ENCODE measurements around the gene CPEB4.

Gene CPEB4

DNA sequence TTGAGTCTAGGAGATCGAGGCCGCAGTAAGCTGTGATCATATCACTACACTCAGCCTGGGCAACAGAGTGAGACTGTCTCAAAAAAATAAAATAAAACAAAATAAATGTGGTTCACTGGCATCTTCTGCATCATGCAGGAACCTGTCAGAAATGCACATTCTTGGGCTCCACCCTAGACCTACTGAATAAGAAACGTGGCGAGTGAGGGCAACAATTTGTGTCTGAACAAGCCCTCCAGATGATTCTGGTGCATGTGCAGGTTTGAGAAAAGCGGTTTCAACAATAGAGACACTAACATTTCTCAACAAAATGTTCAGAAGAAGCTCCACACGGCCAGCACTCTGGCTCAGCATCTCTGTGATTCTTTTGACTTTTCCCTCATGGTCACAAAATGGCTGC, 42.8 kb upstream of the CPEB4 start:
- no peak for TF ChIP-seq CTCF (IDR thresholded peaks at IDR 0.05; ENCODE audit: low read depth, low read length)
- Histone ChIP-seq H3K27me3 (ENCODE audit: insufficient read depth, low read depth, severe bottlenecking) (no peaks in the 10 kb centered on the region), H3K36me3 (no peaks in the 10 kb centered on the region), H3K27ac (no peak overlapping the region), H3K4me3 (ENCODE audit: low read depth, low read length) (no peak overlapping the region), H3K9me3 (ENCODE audit: severe bottlenecking) (no peaks in the 10 kb centered on the region)
- DNase-seq = no peak

DNA sequence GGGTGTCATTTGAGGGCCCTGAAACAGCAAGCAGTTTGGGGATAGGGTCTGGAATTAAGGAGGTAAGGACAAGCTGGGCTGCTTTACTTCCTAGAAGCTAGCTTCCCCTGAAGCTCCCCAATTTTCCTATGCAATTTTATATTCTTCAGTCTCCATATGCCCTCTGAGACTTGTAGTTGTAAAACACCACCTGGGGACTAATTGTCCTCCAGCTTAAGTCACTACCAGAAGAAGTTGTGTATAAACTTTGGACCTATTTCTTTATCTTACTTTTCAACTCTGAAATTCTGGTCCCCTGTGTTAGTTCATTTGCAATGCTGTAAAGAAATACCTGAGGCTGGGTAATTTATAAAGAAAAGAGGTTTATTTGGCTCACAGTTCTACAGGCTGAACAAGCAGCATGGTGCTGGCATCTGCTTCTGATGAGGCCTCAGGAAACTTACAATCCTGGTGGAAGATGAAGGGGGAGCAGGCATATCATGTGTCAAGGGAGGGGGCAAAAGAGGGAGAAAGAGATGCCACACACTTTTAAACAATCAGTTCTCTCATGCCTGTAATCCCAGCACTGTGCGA, 41.1 kb upstream of the CPEB4 start:
- DNase-seq = no peak
- Histone ChIP-seq H3K27me3 (ENCODE audit: insufficient read depth, low read depth, severe bottlenecking) (no peaks in the 10 kb centered on the region), H3K9me3 (ENCODE audit: severe bottlenecking) (no peaks in the 10 kb centered on the region), H3K4me3 (ENCODE audit: low read depth, low read length) (no peak overlapping the region), H3K27ac (no peak overlapping the region), H3K36me3 (no peaks in the 10 kb centered on the region)
- TF ChIP-seq CTCF (IDR thresholded peaks at IDR 0.05; ENCODE audit: low read depth, low read length) = no peak

DNA sequence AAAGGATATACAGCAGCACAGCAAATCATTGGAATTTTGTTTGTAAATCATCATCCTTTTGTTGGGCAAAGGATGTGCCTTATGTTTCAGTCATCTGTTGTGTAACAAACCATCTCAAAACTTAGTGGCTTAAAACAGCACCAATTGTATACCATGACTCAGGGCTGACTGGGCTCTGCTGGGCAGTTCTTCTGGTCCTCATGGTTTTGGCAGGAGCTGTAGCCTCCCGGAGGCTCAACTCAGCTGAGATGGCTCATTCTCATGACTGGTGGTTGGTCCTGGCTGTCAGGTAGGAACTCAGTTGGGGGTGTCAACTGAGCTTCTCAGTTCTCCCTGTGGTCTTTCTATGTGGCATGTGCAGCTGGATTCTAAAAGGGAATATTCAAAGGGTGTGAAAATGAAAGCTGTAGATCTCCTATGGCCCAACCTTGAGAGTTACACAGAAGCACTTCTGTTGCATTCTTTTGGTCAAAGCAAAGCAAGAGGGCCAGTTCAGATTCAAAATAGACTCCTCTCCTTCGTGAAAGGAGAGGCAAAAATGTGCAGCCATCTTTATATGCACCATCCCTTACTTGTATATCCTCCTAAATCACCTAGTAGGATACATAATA, 39.1 kb upstream of the CPEB4 start:
- H3K36me3 ChIP-seq = no peaks in the 10 kb centered on the region
- H3K27ac ChIP-seq = no peak overlapping the region
- no peaks in the 10 kb centered on the region for H3K9me3 ChIP-seq (ENCODE audit: severe bottlenecking)
- DNase-seq = no peak
- no peak for TF ChIP-seq CTCF (IDR thresholded peaks at IDR 0.05; ENCODE audit: low read depth, low read length)
- no peak overlapping the region for H3K4me3 ChIP-seq (ENCODE audit: low read depth, low read length)
- no peaks in the 10 kb centered on the region for H3K27me3 ChIP-seq (ENCODE audit: insufficient read depth, low read depth, severe bottlenecking)

DNA sequence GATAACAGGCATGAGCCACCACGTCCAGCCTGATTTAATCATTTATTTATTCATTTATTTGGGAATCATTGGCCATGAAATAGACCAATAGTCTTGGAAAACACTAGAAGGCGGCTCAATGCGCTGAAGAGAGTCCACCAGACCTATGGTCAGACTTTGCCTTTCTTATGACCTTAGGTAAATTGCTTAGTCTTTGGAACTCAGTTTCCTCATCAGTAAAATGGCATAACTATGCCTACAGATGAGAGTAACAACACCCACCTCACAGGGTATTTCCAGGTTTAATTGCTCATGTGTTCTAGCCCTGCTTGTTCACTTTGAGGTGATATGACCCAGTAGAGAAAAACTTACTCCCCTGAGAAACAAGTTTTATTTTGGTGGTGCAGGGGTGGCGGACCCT, 38.2 kb upstream of the CPEB4 start:
- Histone ChIP-seq H3K27me3 (ENCODE audit: insufficient read depth, low read depth, severe bottlenecking) (no peaks in the 10 kb centered on the region), H3K9me3 (ENCODE audit: severe bottlenecking) (no peaks in the 10 kb centered on the region), H3K36me3 (no peaks in the 10 kb centered on the region), H3K27ac (no peak overlapping the region), H3K4me3 (ENCODE audit: low read depth, low read length) (no peak overlapping the region)
- TF ChIP-seq CTCF (IDR thresholded peaks at IDR 0.05; ENCODE audit: low read depth, low read length) = no peak
- no peak for DNase-seq

GRCh38 chr5:173850659-173851058, 37.5 kb upstream of the CPEB4 start:
- Histone ChIP-seq H3K27ac (no peak overlapping the region), H3K9me3 (ENCODE audit: severe bottlenecking) (no peaks in the 10 kb centered on the region), H3K36me3 (no peaks in the 10 kb centered on the region), H3K27me3 (ENCODE audit: insufficient read depth, low read depth, severe bottlenecking) (no peaks in the 10 kb centered on the region), H3K4me3 (ENCODE audit: low read depth, low read length) (no peak overlapping the region)
- DNase-seq = no peak
- TF ChIP-seq CTCF (IDR thresholded peaks at IDR 0.05; ENCODE audit: low read depth, low read length) = no peak

Measured in WERI-Rb-1 (cell line).